Neural cell (in vitro differentiated cells): ENCODE data around the gene TMEM240.

Source experiments
- CTCF ChIP-seq: fragments of 450-650 bp; IDR thresholded peaks from 2 replicates; pipeline ENCODE4 v1.5.1; 2014; ENCODE audit warnings: antibody characterized with exemption, mild to moderate bottlenecking, moderate library complexity; ENCODE audit not compliant: poor library complexity, severe bottlenecking
- EP300 ChIP-seq: fragments of 450-650 bp; conservative IDR thresholded peaks from 2 replicates; pipeline ENCODE4 v1.6.1; 2014; ENCODE audit warnings: antibody characterized with exemption, mild to moderate bottlenecking, moderate library complexity; ENCODE audit not compliant: poor library complexity, severe bottlenecking
- EZH2 ChIP-seq: fragments of 200-600, 300-800 bp; shearing (Covaris generic), sonication (generic); IDR thresholded peaks from 2 replicates; pipeline ENCODE4 v1.6.1; 2014; ENCODE audit warnings: antibody characterized with exemption, low read length, borderline replicate concordance, mild to moderate bottlenecking; ENCODE audit not compliant: insufficient read depth, poor library complexity, severe bottlenecking
- MXI1 ChIP-seq: fragments of 450-650 bp; conservative IDR thresholded peaks from 2 replicates; pipeline ENCODE4 v1.6.1; 2014; ENCODE audit warnings: antibody characterized with exemption, mild to moderate bottlenecking; ENCODE audit not compliant: poor library complexity, severe bottlenecking
- POLR2AphosphoS5 ChIP-seq: IDR thresholded peaks from 2 replicates; pipeline ENCODE4 v1.6.1; 2012
- RAD21 ChIP-seq: fragments of 450-650 bp; conservative IDR thresholded peaks from 2 replicates; pipeline ENCODE4 v1.6.1; 2014; ENCODE audit warnings: antibody characterized with exemption, mild to moderate bottlenecking, moderate library complexity
- REST ChIP-seq: IDR thresholded peaks from 2 replicates; pipeline ENCODE4 v1.6.1; 2012; ENCODE audit warnings: borderline replicate concordance
- SMC3 ChIP-seq: fragments of 450-650 bp; conservative IDR thresholded peaks from 2 replicates; pipeline ENCODE4 v1.6.1; 2014; ENCODE audit warnings: antibody characterized with exemption, mild to moderate bottlenecking, moderate library complexity; ENCODE audit not compliant: poor library complexity

GRCh38 chr1:1541956-1542765 is 1.7 kb upstream of the TMEM240 start:
- TF ChIP-seq CTCF (no peak), RAD21 (no peak), EZH2 (no peak), REST (no peak), EP300 (no peak), POLR2AphosphoS5 (no peak), SMC3 (no peak), MXI1 (no peak)
